Epithelial cell of esophagus (primary cell): ENCODE results near the gene RASGRP3.

Source experiments
- DNase-seq: peaks from one replicate; pipeline ENCODE4 v3.0.0; 2010; ENCODE audit warnings: low read depth
- H3K4me3 ChIP-seq: 2 replicates; pipeline ENCODE4 v1.5.1; 2011; ENCODE audit warnings: mild to moderate bottlenecking, low read length, control low read depth
- CTCF ChIP-seq: IDR thresholded peaks from 2 replicates; pipeline ENCODE4 v1.5.1; 2011; ENCODE audit warnings: low read depth, mild to moderate bottlenecking, low read length, control low read depth, inconsistent platforms; ENCODE audit not compliant: insufficient read depth; ENCODE audit errors: missing control alignments

RASGRP3 gene

GRCh38 chr2:33518929-33519328 is 42.5 kb downstream of the RASGRP3 start:
- TF ChIP-seq CTCF: no peak
- peak; percentile 70 for DNase-seq
- H3K4me3 ChIP-seq: no peak overlapping the region

DNA sequence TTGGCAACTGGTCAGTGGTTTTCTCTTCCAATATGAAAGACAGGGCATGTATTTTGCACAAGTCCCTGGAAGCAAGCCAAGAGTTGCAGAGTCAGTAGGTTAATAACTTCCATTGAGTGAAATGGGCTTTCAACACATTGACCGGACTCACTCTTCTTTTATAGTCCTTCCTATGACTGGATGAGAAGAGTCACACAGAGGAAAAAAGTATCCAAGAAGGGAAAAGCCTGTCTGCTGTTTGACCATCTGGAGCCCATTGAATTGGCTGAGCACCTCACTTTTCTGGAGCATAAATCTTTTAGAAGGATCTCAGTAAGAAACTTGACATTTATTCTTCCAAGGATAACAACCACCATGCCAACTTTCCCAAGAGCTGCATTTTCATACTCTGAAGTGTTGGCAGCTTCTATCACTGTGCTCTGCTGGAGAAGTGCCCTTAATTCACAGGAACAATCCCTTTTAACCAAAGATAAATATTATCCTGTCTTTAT is 45.4 kb downstream of the RASGRP3 start:
- no peak for DNase-seq
- TF ChIP-seq CTCF: no peak

DNA sequence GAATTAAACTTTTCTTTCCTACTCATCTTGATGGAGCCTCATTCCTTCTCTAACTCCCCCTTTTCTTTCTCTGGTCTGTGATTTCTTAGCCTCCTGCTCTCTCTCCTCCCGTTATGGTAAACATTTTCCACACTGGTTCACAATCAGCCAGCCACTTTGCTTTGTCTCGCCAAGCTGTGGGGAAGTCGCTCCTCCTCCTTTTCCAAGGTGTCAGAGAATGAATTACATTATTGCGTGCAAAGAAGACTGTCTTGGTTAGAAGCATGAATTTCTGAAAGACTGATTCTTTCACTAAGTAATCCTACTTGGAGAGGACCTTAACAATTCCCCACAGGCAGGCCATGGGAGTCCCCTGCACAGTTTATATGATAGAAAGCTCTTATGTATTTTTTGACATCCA is 46.1 kb downstream of the RASGRP3 start:
- H3K4me3 ChIP-seq: no peak overlapping the region
- DNase-seq: no peak
- TF ChIP-seq CTCF: no peak

More for the DNA sequence above, 45.4 kb downstream of the RASGRP3 start:
- no peak overlapping the region for H3K4me3 ChIP-seq

- no peak overlapping the region for H3K4me3 ChIP-seq
- no peak for DNase-seq
- TF ChIP-seq CTCF: no peak
Measured at GRCh38 chr2:33525666-33526065, 49.2 kb downstream of the RASGRP3 start.

- TF ChIP-seq CTCF: no peak
- DNase-seq: no peak
- no peak overlapping the region for H3K4me3 ChIP-seq
Measured at GRCh38 chr2:33526132-33526531, 49.7 kb downstream of the RASGRP3 start.

DNA sequence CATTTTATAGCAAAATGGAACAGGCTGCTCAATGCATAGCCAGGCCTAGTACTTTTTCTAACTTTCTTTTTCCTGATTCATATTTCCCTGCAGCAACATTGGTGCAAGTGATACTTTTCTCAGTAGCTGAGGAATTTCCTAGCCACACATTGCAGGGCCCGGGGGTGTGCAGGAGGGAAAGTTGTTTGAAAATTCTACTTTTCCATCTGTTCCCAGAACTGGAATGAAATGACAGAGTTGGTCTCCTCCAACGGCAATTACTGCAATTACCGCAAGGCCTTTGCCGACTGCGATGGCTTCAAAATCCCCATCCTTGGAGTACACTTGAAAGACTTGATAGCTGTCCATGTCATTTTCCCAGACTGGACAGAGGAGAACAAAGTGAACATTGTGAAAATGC is 50.5 kb downstream of the RASGRP3 start:
- no peak for TF ChIP-seq CTCF
- no peak overlapping the region for H3K4me3 ChIP-seq
- DNase-seq: no peak

DNA sequence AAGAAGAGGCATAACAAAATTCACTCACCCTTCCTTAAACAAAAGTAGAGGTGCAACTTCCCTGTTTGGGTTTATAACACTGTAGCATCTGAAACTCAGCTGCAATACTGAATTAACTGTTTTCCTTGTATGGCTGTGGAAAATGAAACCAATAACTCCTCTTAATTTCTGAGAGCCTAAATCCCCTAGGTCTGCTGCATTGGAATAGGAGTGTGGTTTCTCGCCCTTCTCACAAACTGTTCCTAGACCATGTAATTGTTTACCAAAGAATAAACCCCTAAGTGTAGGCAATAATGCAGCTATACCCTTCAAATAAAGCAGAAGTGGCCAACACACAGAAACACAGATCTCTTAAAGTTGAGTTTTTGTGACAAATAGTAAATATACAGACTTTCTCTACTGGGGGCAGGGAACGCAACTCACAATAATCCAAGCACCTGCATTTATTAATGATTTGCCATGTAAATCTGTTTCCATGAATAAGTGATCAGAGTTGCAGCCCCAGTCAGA is 52.0 kb downstream of the RASGRP3 start:
- no peak overlapping the region for H3K4me3 ChIP-seq
- TF ChIP-seq CTCF: no peak
- DNase-seq: no peak
